Peyer's patch (tissue), 4 donors: ENCODE results near the gene RPGR. TPM values are rescaled to one million over a fixed set of nuclear protein-coding genes. Genes with fewer than 3 reads are reported as not detected.

Source experiments
- DNase-seq, 3 donors: peaks; one replicate each; pipeline ENCODE4 v3.0.0-alpha.2; 2017 to 2019
- H3K27ac ChIP-seq, 4 donors: fragments of 200-600 bp; sonication (generic); one replicate each; pipeline ENCODE4 v1.5.1; 2016 to 2019
- H3K27me3 ChIP-seq, 2 donors: fragments of 200-600 bp; sonication (generic); one replicate each; pipeline ENCODE4 v1.5.1; 2019
- H3K36me3 ChIP-seq, 3 donors: fragments of 200-600 bp; sonication (generic); one replicate each; pipeline ENCODE4 v1.5.1; 2016 to 2019
- H3K4me1 ChIP-seq, 4 donors: fragments of 200-600 bp; sonication (generic); one replicate each; pipeline ENCODE4 v1.5.1; 2016 to 2019
- H3K4me3 ChIP-seq, 4 donors: fragments of 200-600 bp; sonication (generic); 1 replicate in 3 of 4; 2 replicates in 1 of 4; pipeline ENCODE4 v1.5.1; 2016 to 2019; ENCODE audit warnings: mild to moderate bottlenecking in 1 of 4
- H3K9me3 ChIP-seq, 4 donors: fragments of 200-600 bp; sonication (generic); one replicate each; pipeline ENCODE4 v1.5.1; 2016 to 2019; ENCODE audit warnings: mild to moderate bottlenecking in 1 of 4
- POLR2A ChIP-seq, 2 donors: fragments of 450-650 bp; IDR thresholded peaks; one replicate each; pipeline ENCODE4 v1.5.1; 2017; ENCODE audit warnings: antibody characterized with exemption in 2 of 2, mild to moderate bottlenecking in 2 of 2, moderate library complexity in 2 of 2
- total RNA-seq, 4 donors: library from RNA; depleted of rRNA; stranded (reverse); fragments of >200 nt; gene quantifications; one replicate each; pipeline ENCODE4 v1.1.0, GENCODE V29; 2016
- TF ChIP-seq, protein P1 (sequence below), 6 experiments: fragments of 450-650 bp in 4 of 6; fragments of 200-600 bp in 2 of 6; sonication (generic) in 1 of 6; IDR thresholded peaks; one replicate each; pipeline ENCODE4 v1.5.1; 2017 to 2019; ENCODE audit warnings: antibody characterized with exemption in 6 of 6, mild to moderate bottlenecking in 3 of 6, moderate library complexity in 1 of 6

Gene RPGR
- total RNA-seq, 4 donors from 2014 or later = 5.4 to 72.6 (median 22.3) TPM

DNA sequence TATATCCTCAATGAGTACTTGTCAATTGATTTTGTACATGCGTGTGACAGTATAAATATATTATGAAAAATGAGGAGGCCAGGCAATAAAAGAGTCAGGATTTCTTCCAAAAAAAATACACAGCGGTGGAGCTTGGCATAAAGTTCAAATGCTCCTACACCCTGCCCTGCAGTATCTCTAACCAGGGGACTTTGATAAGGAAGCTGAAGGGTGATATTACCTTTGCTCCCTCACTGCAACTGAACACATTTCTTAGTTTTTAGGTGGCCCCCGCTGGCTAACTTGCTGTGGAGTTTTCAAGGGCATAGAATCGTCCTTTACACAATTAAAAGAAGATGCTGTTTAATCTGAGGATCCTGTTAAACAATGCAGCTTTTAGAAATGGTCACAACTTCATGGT is 25.1 kb upstream of the RPGR start, which contains the start of gene OTC:
Gene OTC (plus strand): TSS at position 243 of the 400 bp plus-strand sequence. CDS start 93 bp downstream, at position 336.
- no peaks in the 10 kb centered on the region for H3K27me3 ChIP-seq
- no peaks in the 10 kb centered on the region for H3K4me1 ChIP-seq
- no peak for TF ChIP-seq POLR2A (IDR thresholded peaks at IDR 0.05)
- TF ChIP-seq, protein P1, sequence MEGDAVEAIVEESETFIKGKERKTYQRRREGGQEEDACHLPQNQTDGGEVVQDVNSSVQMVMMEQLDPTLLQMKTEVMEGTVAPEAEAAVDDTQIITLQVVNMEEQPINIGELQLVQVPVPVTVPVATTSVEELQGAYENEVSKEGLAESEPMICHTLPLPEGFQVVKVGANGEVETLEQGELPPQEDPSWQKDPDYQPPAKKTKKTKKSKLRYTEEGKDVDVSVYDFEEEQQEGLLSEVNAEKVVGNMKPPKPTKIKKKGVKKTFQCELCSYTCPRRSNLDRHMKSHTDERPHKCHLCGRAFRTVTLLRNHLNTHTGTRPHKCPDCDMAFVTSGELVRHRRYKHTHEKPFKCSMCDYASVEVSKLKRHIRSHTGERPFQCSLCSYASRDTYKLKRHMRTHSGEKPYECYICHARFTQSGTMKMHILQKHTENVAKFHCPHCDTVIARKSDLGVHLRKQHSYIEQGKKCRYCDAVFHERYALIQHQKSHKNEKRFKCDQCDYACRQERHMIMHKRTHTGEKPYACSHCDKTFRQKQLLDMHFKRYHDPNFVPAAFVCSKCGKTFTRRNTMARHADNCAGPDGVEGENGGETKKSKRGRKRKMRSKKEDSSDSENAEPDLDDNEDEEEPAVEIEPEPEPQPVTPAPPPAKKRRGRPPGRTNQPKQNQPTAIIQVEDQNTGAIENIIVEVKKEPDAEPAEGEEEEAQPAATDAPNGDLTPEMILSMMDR (IDR thresholded peaks at IDR 0.05) = no peak
- H3K4me3 ChIP-seq = peak within 1 kb of the TSS in 2 of 4 donors; percentile 37 to 47
- DNase-seq = no peak
- peak within 1 kb of the TSS in 1 of 4 donors; percentile 64 for H3K27ac ChIP-seq
- no peaks in the 10 kb centered on the region for H3K9me3 ChIP-seq
- H3K36me3 ChIP-seq = no peaks in the 10 kb centered on the region

DNA sequence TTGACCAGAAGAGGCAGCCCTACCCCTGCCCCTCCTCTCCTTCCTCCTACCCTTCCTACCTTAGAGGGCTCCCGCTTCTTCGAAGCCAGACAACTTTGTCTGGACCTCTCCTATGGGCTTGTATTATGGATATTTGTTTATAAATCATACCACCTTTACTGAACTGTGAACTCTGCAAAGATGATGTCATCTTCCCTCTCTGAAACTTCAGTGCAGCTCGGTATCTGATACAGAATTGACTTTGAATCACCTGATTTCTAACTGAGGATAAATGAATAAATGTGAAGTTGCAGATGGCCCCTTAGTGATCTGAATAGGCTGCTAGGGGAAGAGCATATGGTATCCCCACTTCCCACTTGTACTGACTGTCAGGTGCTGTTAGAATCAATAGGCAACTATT is 24.0 kb upstream of the RPGR start:
- TF ChIP-seq, protein P1 (IDR thresholded peaks at IDR 0.05) = no peak
- TF ChIP-seq POLR2A (IDR thresholded peaks at IDR 0.05) = no peak
- H3K27ac ChIP-seq = no peak overlapping the region
- no peak overlapping the region for H3K4me3 ChIP-seq

DNA sequence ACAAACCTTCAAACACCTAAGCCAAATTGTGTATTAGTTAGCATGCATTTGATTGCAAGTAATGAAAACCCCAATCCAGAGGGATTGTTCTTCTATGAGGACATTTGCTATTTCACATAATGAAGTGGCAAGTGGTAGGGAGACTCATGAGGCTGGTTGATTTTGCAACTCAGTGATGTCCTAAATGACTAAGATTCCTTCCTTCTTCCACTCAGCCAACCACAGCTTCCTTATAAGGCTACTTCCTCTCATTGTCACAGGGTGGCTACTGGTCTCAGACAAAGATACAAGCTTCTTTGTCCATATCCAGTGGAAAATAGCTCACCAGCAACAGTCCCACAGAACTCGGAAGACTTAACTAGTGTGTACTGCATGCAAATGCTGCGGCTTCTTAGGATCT is 19.8 kb upstream of the RPGR start:
- no peaks in the 10 kb centered on the region for H3K36me3 ChIP-seq
- H3K27ac ChIP-seq = no peak overlapping the region
- TF ChIP-seq POLR2A (IDR thresholded peaks at IDR 0.05) = no peak
- TF ChIP-seq, protein P1 (IDR thresholded peaks at IDR 0.05) = no peak
- H3K4me1 ChIP-seq = no peaks in the 10 kb centered on the region
- H3K27me3 ChIP-seq = no peaks in the 10 kb centered on the region
- DNase-seq = no peak
- no peaks in the 10 kb centered on the region for H3K9me3 ChIP-seq
- H3K4me3 ChIP-seq = no peak overlapping the region

More for the DNA sequence above, 24.0 kb upstream of the RPGR start:
- DNase-seq = no peak
- H3K9me3 ChIP-seq = no peaks in the 10 kb centered on the region
- no peaks in the 10 kb centered on the region for H3K36me3 ChIP-seq
- no peaks in the 10 kb centered on the region for H3K4me1 ChIP-seq
- no peaks in the 10 kb centered on the region for H3K27me3 ChIP-seq

DNA sequence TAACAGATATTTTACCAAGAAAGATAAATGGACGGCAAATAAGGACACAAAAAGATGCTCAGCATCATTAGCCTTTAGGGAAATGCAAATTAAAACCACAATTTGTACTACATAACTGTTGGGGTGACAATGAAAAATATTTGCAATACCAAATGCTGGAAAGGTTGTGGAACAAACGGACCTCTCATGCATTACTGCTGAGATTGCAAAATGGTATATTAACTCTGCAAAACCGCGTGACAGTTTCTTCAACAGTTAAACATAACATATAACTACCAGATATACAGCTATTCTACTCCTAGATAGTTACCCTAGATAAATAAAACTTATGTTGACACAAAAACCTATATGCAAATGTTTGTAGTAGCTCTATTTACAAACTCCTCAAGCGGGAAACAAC is 18.8 kb upstream of the RPGR start:
- no peak for DNase-seq
- no peak for TF ChIP-seq POLR2A (IDR thresholded peaks at IDR 0.05)
- TF ChIP-seq, protein P1 (IDR thresholded peaks at IDR 0.05) = no peak
- no peaks in the 10 kb centered on the region for H3K36me3 ChIP-seq
- H3K9me3 ChIP-seq = no peaks in the 10 kb centered on the region
- no peak overlapping the region for H3K27ac ChIP-seq
- no peaks in the 10 kb centered on the region for H3K4me1 ChIP-seq
- no peaks in the 10 kb centered on the region for H3K27me3 ChIP-seq
- no peak overlapping the region for H3K4me3 ChIP-seq

DNA sequence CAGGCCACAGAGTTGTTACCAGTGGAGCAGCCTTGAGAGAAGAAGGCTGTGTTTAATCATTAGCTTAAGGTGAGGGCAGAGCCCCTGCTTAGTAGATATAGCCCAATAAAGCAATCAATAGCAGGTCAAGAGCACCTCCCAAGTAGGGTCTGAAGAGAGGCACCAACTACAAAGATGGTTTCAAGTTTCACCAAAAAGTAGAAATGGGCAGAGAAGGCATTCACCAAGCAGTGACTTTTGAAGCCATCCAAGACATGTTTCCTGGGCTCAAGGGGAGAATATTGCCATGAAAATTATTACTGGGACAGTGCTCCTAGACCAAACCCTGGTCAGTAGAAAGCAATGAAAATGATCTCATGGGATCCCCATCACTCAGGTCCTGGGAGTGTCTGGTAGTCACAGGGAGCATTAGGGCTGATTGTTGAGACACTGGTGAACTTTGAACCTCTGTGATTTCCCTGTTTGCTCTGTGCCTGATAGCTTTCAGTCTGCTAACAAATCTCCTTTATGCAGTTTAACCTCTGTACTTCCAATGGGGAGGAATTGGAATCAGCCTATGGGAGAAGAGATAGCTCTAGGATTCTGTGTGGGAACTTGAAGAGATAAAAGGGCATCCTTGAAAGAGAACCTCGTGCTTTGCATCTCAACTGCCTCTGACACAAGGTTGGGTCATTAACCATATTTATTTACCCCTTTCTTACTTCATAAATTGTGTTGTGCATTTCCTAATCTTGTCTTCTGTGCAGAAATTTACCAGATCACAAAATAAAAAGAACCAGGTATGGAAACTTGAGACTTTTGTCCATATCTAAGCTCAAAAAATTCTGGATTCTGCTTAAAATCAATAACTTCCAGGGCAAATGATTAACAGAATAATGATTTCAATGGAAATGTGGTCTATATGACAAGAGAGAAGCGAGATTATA is 15.8 kb upstream of the RPGR start:
- Histone ChIP-seq H3K9me3 (no peaks in the 10 kb centered on the region), H3K27ac (peak overlapping the region in 2 of 4 donors; percentile 71 to 75), H3K27me3 (no peaks in the 10 kb centered on the region), H3K36me3 (no peaks in the 10 kb centered on the region), H3K4me3 (no peak overlapping the region), H3K4me1 (no peaks in the 10 kb centered on the region)
- DNase-seq = peak in 1 of 3 donors; percentile 53
- TF ChIP-seq, protein P1 (IDR thresholded peaks at IDR 0.05) = no peak
- TF ChIP-seq POLR2A (IDR thresholded peaks at IDR 0.05) = no peak
